Activated CD4-positive, alpha-beta T cell treated with anti-CD3 and anti-CD28 coated beads, Interleukin-2, amount 50 U/mL, for 4 hours (primary cell): Measurements from ENCODE around the gene SCGB1C1.
"Not testable (repeated sequence)": the region's sequence is repeated elsewhere in the genome, so short reads cannot be mapped to it uniquely, and the experiment has no call there.

Experiments used
- DNase-seq, 2 experiments: peaks; one replicate each; pipeline ENCODE4 v3.0.0-alpha.2; 2020

SCGB1C1 gene

GRCh38 chr11:220641-221215 is 27.9 kb downstream of the SCGB1C1 start:
- not testable (repeated sequence) for DNase-seq

GRCh38 chr11:221539-221938 is 28.7 kb downstream of the SCGB1C1 start:
- no peak for DNase-seq

- DNase-seq: no peak
Measured at GRCh38 chr11:221998-222789, 29.3 kb downstream of the SCGB1C1 start.

DNA sequence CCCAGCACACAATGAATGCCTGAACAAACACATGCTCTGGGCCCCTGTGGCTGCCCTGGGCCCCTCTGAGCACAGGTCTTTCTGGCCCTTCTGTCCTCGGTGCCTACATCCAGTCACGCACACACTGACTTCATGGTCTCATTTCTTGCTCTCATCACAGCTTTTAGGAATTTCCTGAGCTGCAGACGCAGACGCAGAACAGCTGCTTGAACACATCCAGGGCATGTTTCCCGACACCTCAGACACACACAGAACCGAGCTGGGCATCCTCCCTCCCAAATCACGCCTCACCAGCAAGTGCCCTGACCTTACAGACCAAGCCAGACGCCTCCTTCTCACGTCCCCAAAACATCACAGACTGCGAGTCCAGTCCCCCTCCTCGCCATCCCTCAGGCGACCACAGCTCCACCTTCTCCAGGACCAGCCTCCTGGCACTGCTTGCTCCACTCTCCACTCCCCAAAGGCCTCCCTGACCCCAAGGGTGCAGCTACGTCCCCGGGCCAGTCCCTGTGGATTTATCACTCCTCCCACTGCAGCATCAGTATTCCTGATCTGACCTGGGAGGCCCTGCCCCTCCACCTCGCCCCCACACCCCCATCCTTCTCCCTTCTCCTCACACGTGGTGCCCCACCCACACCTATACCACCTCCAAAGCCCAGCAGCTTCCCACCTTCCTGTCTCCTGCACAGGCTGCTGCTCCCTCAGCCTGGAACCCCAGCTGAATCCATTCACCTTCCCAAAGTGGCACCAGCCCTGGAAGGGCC is 30.3 kb downstream of the SCGB1C1 start:
- no peak for DNase-seq

DNA sequence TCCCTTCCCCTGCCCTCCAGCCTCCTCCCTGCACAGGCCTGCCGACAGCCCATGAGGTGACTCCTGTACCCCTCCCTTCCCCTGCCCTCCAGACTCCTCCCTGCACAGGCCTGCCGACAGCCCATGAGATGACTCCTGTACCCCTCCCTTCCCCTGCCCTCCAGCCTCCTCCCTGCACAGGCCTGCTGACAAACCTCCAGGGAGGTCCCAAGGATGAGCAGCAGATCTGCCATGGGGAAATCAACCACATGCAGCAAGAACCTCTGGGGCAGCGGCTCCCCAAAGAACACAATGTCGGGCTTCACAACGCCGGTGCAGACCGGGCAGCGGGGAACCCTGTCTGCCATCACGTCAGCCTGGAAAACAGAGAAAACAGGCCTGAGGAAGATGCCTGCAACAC is 31.0 kb downstream of the SCGB1C1 start:
- DNase-seq: no peak

GRCh38 chr11:224424-224823 is 31.5 kb downstream of the SCGB1C1 start:
- no peak for DNase-seq

DNA sequence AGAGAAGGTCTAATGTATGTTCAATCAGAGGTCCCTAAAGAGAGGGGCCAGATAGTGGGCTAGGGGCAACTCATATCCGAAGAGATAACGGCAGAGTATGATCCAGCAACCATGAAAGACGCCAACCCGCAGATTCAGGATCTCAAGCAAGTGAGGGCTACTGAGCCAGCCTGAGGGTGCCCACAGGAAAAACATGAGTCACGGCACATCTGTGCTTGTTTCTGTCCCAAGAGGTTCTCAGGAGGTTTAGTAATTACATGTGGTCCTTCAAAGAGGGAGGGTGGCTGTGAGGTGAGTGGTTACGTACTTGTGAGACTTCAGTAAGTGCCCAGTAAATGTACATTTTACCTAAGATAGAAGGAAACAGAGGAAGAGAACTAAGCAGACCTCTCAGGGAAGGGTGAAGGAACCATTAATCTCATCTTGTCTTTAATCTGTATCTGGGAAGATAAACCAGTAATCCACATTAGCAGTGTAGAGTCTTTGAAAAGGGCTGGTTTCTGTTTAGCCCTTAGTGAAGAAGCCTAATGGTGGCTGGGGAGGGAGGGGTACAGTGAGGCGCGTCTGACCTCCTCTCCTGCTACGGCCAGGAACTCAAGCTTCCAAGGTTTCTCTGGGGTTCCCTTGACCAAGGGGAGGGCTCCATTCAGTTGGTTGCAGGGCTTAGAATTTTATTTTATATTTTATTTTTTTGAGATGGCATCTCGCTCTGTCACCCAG is 33.0 kb downstream of the SCGB1C1 start:
- DNase-seq: no peak

GRCh38 chr11:227824-228379 is 35.0 kb downstream of the SCGB1C1 start:
- DNase-seq: no peak

GRCh38 chr11:230431-230830 is 37.6 kb downstream of the SCGB1C1 start:
- no peak for DNase-seq

DNA sequence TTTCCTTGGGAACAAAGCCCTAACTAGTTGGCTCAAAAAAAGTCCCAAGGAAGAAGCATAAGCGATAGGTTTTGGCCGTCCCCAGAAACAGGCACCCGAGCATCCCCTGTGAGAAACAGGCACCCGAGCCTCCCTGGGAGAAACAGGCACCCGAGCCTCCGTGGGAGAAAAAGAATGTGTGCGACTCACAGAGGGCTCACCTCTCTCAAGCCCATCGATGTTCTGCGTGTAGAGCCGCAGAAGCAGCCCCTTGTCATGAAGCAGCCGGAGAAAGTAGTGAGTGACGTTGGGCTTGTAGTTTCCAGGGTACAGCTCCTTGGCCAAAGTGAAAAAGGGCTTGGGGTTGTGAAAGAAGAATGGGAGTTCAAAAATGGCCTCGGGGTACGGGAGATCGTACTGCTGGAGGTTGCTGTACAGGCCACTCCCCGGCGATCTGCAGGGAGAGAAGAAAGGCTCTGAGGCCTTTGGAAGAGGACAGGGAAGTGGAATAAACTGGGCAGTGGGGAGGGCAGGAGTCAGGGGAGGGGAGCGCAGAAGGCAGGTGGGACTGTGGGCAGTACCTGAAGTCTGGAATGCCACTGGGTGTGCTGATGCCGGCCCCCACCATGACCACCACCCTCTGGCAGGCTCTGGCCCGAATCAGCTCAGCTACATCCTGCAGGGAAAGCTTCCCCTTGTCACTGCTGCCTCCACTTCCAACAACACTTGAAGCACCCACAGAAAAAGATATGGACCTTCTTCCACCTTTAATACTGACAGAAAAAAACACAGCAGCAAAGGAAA is 40.1 kb downstream of the SCGB1C1 start:
- DNase-seq: no peak

DNA sequence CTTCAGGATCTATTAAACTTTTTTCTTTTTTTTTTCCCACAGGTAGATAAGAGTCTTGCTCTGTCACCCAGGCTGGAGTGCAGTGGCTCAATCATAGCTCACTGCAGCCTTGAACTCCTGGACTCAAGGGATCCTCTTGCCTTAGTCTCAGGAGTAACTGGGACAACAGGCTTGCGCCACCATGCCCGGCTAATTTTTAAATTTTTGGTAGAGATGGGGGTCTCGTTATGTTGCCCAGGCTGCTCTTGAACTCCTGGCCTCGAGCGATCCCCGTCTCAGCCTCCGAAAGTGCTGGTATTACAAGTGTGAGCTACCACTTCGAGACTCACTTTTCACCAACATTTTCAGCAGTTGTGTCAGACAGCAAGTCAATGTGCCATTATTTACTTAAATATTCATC is 42.3 kb downstream of the SCGB1C1 start:
- no peak for DNase-seq

DNA sequence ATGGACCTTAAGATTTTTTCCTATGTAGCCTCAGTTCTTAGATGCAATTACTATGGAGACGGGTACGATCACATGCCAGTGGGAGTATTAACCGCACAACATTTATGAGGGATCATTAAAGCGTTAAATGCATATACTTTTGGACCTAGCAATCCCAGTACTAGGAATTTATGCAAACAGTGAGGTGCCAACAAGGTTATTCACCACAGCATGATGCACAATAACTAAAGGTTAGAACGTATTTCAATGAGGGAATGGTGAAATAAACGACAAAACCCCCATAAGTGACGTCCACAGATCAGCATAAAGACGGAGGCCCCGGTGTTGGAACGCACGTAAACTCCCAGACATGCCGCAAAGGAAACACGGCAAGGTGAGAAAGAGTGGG is 42.7 kb downstream of the SCGB1C1 start:
- DNase-seq: peak; percentile 66 to 69

DNA sequence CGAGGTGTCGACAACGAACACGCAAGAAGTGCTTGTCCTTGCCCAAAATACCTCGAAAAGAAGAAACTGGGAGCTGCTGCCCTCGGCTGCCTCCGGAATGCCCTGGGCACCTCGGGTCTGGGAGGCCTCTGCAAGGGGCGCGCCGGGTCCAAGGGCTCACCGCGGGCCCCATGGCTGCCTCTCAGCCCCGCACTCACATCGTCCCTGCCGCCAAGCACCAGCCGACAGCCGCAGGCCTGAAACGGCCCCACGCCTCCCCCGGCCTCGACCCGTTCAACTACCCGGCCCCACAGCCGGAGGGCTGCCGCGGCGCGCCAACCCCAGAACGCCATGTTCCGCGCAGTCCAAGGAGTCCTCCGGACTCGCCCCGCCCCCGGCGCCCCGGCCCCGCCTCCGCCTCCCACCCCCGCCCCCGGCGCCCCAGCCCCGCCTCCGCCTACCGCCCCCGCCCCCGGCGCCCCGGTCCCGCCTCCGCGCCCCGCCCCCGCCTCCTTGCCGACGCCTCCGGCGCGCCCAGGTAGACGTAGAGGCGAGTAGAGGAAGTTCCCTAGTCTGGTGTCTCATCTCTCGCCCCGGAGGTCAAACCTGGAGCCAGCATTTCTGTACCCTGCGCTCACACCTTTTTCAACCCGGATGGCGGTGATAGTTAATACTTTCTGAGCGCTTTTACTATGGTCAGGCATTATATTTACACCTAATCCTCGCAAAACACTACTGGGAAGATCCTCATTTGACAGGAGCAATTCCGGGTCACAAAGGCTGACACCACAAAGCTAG is 43.3 kb downstream of the SCGB1C1 start, which contains the start of gene SIRT3:
SIRT3 (minus strand) TSS at position 346 of the 777 bp plus-strand sequence; CDS start at position 332, 14 bp downstream.
- DNase-seq: peak; percentile 78 to 82

DNA sequence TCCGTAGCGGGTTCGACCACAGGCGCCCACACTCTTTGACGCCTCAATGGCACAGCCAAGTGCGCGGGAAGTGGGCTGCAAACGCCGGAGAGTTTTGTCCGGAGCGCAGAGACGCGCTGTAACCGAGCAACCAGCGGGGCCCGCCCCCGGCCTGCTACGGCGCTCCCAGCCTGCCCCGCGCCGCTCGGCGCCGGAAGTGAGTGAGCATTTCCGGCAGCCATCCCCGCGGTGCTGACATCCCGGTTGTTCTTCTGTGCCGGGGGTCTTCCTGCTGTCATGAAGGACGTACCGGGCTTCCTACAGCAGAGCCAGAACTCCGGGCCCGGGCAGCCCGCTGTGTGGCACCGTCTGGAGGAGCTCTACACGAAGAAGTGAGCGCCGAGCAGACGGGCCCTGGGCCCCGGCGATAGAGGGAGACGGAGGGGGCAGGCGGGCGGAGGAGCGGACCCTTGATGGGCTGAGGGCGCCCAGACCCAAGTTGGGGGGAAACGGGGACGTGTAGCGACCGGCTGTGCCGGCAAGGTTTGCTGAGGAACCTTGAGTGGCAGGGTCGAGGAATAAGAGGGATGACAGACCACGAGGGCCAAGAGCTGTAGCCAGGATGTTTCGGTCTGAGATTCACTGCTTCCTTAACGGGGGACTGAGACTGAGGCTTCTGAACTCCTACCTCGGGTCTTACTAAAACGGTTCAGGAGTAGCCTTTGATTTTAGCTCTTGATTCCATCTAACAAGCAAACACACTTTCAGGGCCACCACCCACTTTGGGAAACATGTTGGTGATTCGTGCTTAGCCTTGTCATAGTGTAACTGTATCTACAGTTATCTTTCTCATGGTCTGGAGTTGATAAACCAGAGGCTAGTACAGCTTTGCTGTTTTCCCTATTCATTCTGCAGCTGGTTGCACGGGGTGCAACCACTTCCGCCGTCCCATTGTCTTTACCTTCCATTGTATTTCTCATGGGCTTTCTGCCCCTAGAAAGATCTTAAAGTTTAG is 44.2 kb downstream of the SCGB1C1 start, which contains the start of gene PSMD13:
PSMD13 (plus strand) TSS at position 203 of the 994 bp plus-strand sequence; CDS start at position 277, 74 bp downstream.
- DNase-seq: peak; percentile 80 to 81

- not testable (repeated sequence) for DNase-seq
Measured at GRCh38 chr11:238346-238745, 45.5 kb downstream of the SCGB1C1 start.

DNA sequence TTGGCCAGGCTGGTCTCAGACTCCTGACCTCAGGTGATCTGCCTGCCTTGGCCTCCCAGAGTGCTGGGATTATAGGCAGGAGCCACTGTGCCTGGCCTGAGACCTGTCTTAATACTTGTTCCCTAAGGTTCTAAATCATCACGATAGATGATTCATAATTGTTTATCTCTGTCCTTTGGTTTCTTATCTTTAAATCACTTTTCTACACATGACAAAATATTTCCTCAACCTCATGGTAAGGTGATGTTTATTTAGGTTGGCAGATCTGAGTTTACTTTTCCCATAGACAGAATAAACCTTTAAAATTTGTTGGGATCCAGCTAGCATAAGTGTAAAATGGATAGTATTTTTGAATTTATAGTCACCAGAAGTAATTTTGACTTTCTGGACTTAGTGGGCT is 47.4 kb downstream of the SCGB1C1 start:
- DNase-seq: no peak

DNA sequence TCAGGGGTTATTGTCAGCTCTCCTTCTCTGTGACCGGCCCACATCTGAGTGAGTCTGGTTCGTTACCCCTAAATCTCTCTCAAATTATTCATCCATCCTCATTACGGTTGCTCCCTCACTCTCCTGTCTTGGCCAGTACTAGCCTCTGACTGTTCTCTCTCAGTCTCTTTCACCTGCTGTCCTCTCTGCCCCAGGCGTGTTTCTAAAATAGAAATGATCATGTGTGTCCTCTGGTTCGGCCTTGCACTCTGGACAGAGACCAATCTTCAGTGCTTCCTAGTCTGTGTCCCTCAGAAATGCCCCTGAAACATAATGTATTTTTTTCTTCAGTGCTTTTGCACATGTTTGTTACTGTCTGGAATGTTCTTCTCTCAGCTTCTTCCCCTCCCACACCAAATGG is 48.8 kb downstream of the SCGB1C1 start:
- DNase-seq: no peak
